H9 (cell line): ENCODE results near the gene SPNS3. TPM values are rescaled to one million over a fixed set of nuclear protein-coding genes. Genes with fewer than 3 reads are reported as not detected.

ENCODE experiments used
- DNase-seq: peaks from one replicate; pipeline ENCODE4 v3.0.0-alpha.2; 2017
- H2AFZ ChIP-seq: one replicate; pipeline ENCODE4 v1.6.1; 2013; ENCODE audit warnings: mild to moderate bottlenecking, low read length, control low read depth, moderate library complexity
- H2AK5ac ChIP-seq: 2 replicates; pipeline ENCODE4 v1.6.1; 2013; ENCODE audit warnings: low read length, control low read depth, mixed read lengths; ENCODE audit not compliant: insufficient read length
- H2BK120ac ChIP-seq: one replicate; pipeline ENCODE4 v1.6.1; 2013; ENCODE audit warnings: low read depth, mild to moderate bottlenecking, low read length, control low read depth, inconsistent platforms; ENCODE audit not compliant: poor library complexity, severe bottlenecking
- H2BK12ac ChIP-seq: 2 replicates; pipeline ENCODE4 v1.6.1; 2013; ENCODE audit warnings: low read length, control low read depth, mixed read lengths, low read depth; ENCODE audit not compliant: insufficient read length
- H2BK15ac ChIP-seq: 2 replicates; pipeline ENCODE4 v1.6.1; 2013; ENCODE audit warnings: low read depth, low read length, control low read depth
- H2BK20ac ChIP-seq: one replicate; pipeline ENCODE4 v1.6.1; 2013; ENCODE audit warnings: low read depth, mild to moderate bottlenecking, low read length, control low read depth, inconsistent platforms; ENCODE audit not compliant: poor library complexity, severe bottlenecking
- H2BK5ac ChIP-seq: 2 replicates; pipeline ENCODE4 v1.6.1; 2013; ENCODE audit warnings: low read length, control low read depth, mixed read lengths; ENCODE audit not compliant: insufficient read length
- H3K14ac ChIP-seq: 2 replicates; pipeline ENCODE4 v1.6.1; 2013; ENCODE audit warnings: low read length, control low read depth; ENCODE audit not compliant: insufficient read depth
- H3K18ac ChIP-seq: 2 replicates; pipeline ENCODE4 v1.6.1; 2013; ENCODE audit warnings: low read depth, mild to moderate bottlenecking, mixed read lengths, low read length, control low read depth; ENCODE audit not compliant: insufficient read length
- H3K23ac ChIP-seq: 2 replicates; pipeline ENCODE4 v1.6.1; 2013; ENCODE audit warnings: low read length, control low read depth, mixed read lengths, low read depth; ENCODE audit not compliant: insufficient read length
- H3K23me2 ChIP-seq: 2 replicates; pipeline ENCODE4 v1.6.1; 2013; ENCODE audit warnings: low read depth, mild to moderate bottlenecking, mixed read lengths, low read length, control low read depth; ENCODE audit not compliant: insufficient read length, poor library complexity, severe bottlenecking
- H3K27ac ChIP-seq: 2 replicates; pipeline ENCODE4 v1.5.1; 2013; ENCODE audit warnings: low read length, control low read depth, mixed read lengths, low read depth; ENCODE audit not compliant: insufficient read length
- H3K27me3 ChIP-seq: 2 replicates; pipeline ENCODE4 v1.6.1; 2013; ENCODE audit warnings: low read length, control low read depth, inconsistent platforms; ENCODE audit not compliant: insufficient read depth
- H3K4ac ChIP-seq: 2 replicates; pipeline ENCODE4 v1.6.1; 2013; ENCODE audit warnings: low read depth, mild to moderate bottlenecking, control low read depth, inconsistent platforms, low read length, moderate library complexity
- H3K4me1 ChIP-seq: 2 replicates; pipeline ENCODE4 v1.6.1; 2013; ENCODE audit warnings: low read length, control low read depth, inconsistent platforms; ENCODE audit not compliant: insufficient read depth
- H3K4me2 ChIP-seq: 2 replicates; pipeline ENCODE4 v1.6.1; 2013; ENCODE audit warnings: low read length, control low read depth, mixed read lengths; ENCODE audit not compliant: insufficient read length, insufficient read depth
- H3K56ac ChIP-seq: 2 replicates; pipeline ENCODE4 v1.6.1; 2013; ENCODE audit warnings: low read depth, mild to moderate bottlenecking, mixed read lengths, low read length, control low read depth; ENCODE audit not compliant: insufficient read length
- H3K79me1 ChIP-seq: 2 replicates; pipeline ENCODE4 v1.6.1; 2013; ENCODE audit warnings: low read depth, mild to moderate bottlenecking, moderate library complexity, low read length, control low read depth, inconsistent platforms; ENCODE audit not compliant: insufficient read depth, poor library complexity, severe bottlenecking
- H3K79me2 ChIP-seq: 2 replicates; pipeline ENCODE4 v1.6.1; 2013; ENCODE audit warnings: low read length, control low read depth, inconsistent platforms; ENCODE audit not compliant: insufficient read depth
- H3K9ac ChIP-seq: 2 replicates; pipeline ENCODE4 v1.6.1; 2013; ENCODE audit warnings: low read length, control low read depth, mixed read lengths; ENCODE audit not compliant: insufficient read length; ENCODE audit errors: extremely low read depth
- H3K9me3 ChIP-seq: one replicate; pipeline ENCODE4 v1.6.1; 2013; ENCODE audit warnings: low read depth, low read length, inconsistent platforms; ENCODE audit not compliant: control insufficient read depth
- H3T11ph ChIP-seq: one replicate; pipeline ENCODE4 v1.6.1; 2013; ENCODE audit warnings: mild to moderate bottlenecking, low read length, control low read depth, inconsistent platforms
- H4K20me1 ChIP-seq: one replicate; pipeline ENCODE4 v1.6.1; 2013; ENCODE audit not compliant: control insufficient read depth, insufficient read length, insufficient read depth
- H4K5ac ChIP-seq: 2 replicates; pipeline ENCODE4 v1.6.1; 2013; ENCODE audit warnings: low read depth, mild to moderate bottlenecking, mixed read lengths, low read length, control low read depth; ENCODE audit not compliant: insufficient read length
- H4K8ac ChIP-seq: replicated peaks from 2 replicates; pipeline ENCODE4 v1.6.1; 2013; ENCODE audit warnings: low read length, control low read depth, mixed read lengths, low read depth; ENCODE audit not compliant: insufficient read length
- H4K91ac ChIP-seq: 2 replicates; pipeline ENCODE4 v1.6.1; 2013; ENCODE audit warnings: low read depth, mild to moderate bottlenecking, moderate library complexity, mixed read lengths, low read length, control low read depth; ENCODE audit not compliant: insufficient read length
- H3K27ac Mint-ChIP-seq, 3 experiments: 2 replicates in 2 of 3; 3 replicates in 1 of 3; pipeline ENCODE4 v1.8.0; 2020 to 2021; ENCODE audit warnings: mixed read lengths in 3 of 3, mild to moderate bottlenecking in 1 of 3, moderate library complexity in 1 of 3
- H3K27me3 Mint-ChIP-seq: 2 replicates; pipeline ENCODE4 v1.8.0; 2021; ENCODE audit warnings: low read depth, mild to moderate bottlenecking, moderate library complexity, mixed read lengths
- H3K36me3 Mint-ChIP-seq, 3 experiments: 2 replicates in 2 of 3; 3 replicates in 1 of 3; pipeline ENCODE4 v1.8.0; 2020 to 2021; ENCODE audit warnings: low read depth in 3 of 3, mixed read lengths in 3 of 3; ENCODE audit not compliant: insufficient read depth in 1 of 3
- H3K4me1 Mint-ChIP-seq, 2 experiments: 2 replicates each; pipeline ENCODE4 v1.8.0; 2020; ENCODE audit warnings: mixed read lengths in 2 of 2
- H3K4me3 Mint-ChIP-seq, 2 experiments: 2 replicates in 1 of 2; 3 replicates in 1 of 2; pipeline ENCODE4 v1.8.0; 2020 to 2021; ENCODE audit warnings: mild to moderate bottlenecking in 2 of 2, mixed read lengths in 2 of 2, moderate library complexity in 1 of 2
- H3K9me3 Mint-ChIP-seq, 2 experiments: 2 replicates in 1 of 2; 3 replicates in 1 of 2; pipeline ENCODE4 v1.8.0; 2020; ENCODE audit warnings: mild to moderate bottlenecking in 2 of 2, mixed read lengths in 2 of 2, moderate library complexity in 1 of 2
- WGBS: extraction: QIAGEN DNeasy Blood & Tissue Kit; methylation state at CpG from one replicate; pipeline ENCODE4 v1.1.7; 2013; ENCODE audit warnings: missing lambda C conversion rate, low lambda C conversion rate, mixed read lengths; ENCODE audit not compliant: insufficient read length; ENCODE audit errors: extremely low coverage; 5-methylcytosine and 5-hydroxymethylcytosine counted together
- total RNA-seq: library from RNA; stranded (reverse); gene quantifications from 2 replicates; pipeline ENCODE4 v1.2.1, GENCODE V29; 2021
- TF ChIP-seq, protein P1 (sequence below): fragments of 200-600 bp; sonication (generic); conservative IDR thresholded peaks from 3 replicates; pipeline ENCODE4 v1.8.0; 2021; ENCODE audit warnings: antibody characterized with exemption, mild to moderate bottlenecking

SPNS3 gene
- total RNA-seq, 1 experiment from 2014 or later, result not detected

DNA sequence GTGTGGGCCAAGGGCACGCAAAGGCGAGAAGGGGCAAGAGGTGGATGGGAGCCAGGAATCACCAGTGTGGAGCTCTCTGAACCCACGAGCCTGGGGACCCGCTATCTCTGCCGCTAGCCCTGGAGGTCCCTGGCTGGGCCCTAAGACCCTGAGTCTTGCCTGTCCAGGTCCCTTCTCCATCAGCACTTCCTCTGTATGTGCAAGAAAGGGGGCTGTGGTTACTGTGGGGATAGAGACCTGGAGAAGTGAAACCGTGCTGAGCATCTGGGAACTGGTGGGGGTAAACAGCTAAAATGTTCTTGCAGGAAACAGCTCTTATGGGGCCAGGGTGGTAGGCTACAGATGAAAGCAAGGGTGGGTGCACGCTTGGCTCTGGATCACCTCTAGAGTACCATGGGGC, 3.1 kb downstream of the SPNS3 start:
- Histone ChIP-seq H2AFZ (no peak overlapping the region), H3K4me2 (no peak overlapping the region), H3K27ac (no peak overlapping the region)

More for the DNA sequence above, 3.1 kb downstream of the SPNS3 start:
- Histone ChIP-seq H3K4me1 (no peaks in the 10 kb centered on the region), H3K23ac (no peak overlapping the region), H3K79me1 (no peaks in the 10 kb centered on the region), H3K79me2 (no peaks in the 10 kb centered on the region), H3K4ac (no peak overlapping the region), H3K23me2 (no peaks in the 10 kb centered on the region), H4K20me1 (no peaks in the 10 kb centered on the region), H3K18ac (no peak overlapping the region), H4K91ac (no peak overlapping the region), H2BK120ac (no peak overlapping the region), H2AK5ac (no peak overlapping the region), H3K27me3 (no peaks in the 10 kb centered on the region), H4K5ac (no peak overlapping the region), H3K9me3 (no peaks in the 10 kb centered on the region), H2BK12ac (no peak overlapping the region), H3K9ac (no peak overlapping the region), H2BK15ac (no peak overlapping the region), H3T11ph (no peak overlapping the region), H3K56ac (no peak overlapping the region), H2BK5ac (no peak overlapping the region), H3K14ac (no peak overlapping the region), H4K8ac (no peak overlapping the region), H2BK20ac (no peak overlapping the region)
- 0 out of 4 replicates have a peak, but pooled peaks cover 0 to 4% of the 10 kb centered on the region in 2 experiments for H3K4me1 Mint-ChIP-seq
- H3K27ac Mint-ChIP-seq, result peak overlapping the region in 1 of 3 experiments; percentile 42; a peak in 1 of 7 replicates
- H3K27me3 Mint-ChIP-seq, result peaks cover 4% of the 10 kb centered on the region
- no peaks in the 10 kb centered on the region; a peak in 1 of 5 replicates for H3K9me3 Mint-ChIP-seq
- DNase-seq, result no peak
- no CpG with 5 or more reads among the region's 7 CpGs for WGBS
- TF ChIP-seq, protein P1, sequence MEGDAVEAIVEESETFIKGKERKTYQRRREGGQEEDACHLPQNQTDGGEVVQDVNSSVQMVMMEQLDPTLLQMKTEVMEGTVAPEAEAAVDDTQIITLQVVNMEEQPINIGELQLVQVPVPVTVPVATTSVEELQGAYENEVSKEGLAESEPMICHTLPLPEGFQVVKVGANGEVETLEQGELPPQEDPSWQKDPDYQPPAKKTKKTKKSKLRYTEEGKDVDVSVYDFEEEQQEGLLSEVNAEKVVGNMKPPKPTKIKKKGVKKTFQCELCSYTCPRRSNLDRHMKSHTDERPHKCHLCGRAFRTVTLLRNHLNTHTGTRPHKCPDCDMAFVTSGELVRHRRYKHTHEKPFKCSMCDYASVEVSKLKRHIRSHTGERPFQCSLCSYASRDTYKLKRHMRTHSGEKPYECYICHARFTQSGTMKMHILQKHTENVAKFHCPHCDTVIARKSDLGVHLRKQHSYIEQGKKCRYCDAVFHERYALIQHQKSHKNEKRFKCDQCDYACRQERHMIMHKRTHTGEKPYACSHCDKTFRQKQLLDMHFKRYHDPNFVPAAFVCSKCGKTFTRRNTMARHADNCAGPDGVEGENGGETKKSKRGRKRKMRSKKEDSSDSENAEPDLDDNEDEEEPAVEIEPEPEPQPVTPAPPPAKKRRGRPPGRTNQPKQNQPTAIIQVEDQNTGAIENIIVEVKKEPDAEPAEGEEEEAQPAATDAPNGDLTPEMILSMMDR, result no peak
- no peaks in the 10 kb centered on the region for H3K36me3 Mint-ChIP-seq
- no peak overlapping the region for H3K4me3 Mint-ChIP-seq
